ENCODE data around the gene PSTK. TPM values are rescaled to one million over a fixed set of nuclear protein-coding genes. Genes with fewer than 3 reads are reported as not detected.

The PSTK gene
- total and polyA plus RNA-seq, 2 of the 13 experiments (the other 11 are each of a cell fraction or from before 2014, with no cell fraction given) = 8.2 to 9.3 TPM

DNA sequence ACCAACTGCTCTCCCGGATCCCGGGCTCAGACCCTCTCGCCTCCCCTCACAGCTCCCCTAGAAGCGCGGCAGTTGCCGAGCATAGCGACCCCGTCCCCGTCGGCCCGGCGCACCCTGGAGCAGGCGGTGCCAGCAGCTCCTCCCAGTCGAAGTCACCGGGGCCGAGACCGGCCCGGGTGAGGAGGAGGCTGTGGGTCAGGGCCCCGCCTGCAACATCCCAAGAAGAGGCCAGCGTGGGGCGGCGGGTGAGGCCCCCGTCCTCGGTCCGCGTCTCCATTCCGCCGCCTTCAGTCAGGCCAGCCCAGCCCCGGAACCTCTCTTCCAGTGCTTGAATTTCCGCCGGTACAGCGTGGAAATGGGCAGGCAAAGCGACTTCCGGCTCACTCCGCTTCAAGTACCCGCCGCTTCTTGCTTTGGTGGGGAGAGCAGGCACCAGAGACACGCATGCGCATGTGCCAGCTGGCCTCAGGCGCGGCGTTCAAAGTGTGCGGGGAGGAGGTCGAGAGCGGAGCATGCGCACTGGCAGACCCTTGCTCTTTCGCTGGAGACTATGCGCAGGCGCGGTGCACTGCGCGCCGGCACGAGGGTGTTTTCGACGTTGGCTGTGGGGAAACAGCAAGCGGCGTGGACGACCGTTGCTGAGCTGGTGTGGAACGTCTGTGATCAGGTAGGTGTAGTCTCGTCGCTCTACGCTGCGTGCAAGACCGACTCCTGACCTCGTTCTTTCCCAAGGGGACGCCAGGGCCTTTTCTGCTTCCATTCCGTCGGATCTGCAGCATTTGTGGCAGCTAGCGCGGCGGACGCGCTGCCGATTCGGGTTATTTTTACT, 26.1 kb upstream of the PSTK start, which contains the start of gene C10orf88 (continued):
- peak; percentile 91 for TF ChIP-seq TIGD3 (CRISPR knock-in tag; IDR thresholded peaks at IDR 0.05; ENCODE audit: borderline replicate concordance)
- TF ChIP-seq ZBTB1 (CRISPR knock-in tag; IDR thresholded peaks at IDR 0.05; ENCODE audit: borderline replicate concordance) = no peak
- TF ChIP-seq RARA (CRISPR knock-in tag; IDR thresholded peaks at IDR 0.05) = peak; percentile 20
- TF ChIP-seq ZNF644 (CRISPR knock-in tag; IDR thresholded peaks at IDR 0.05; ENCODE audit: low read depth) = no peak
- TF ChIP-seq FOXA3 (CRISPR knock-in tag; IDR thresholded peaks at IDR 0.05) = peak; percentile 78
- no peak for TF ChIP-seq SP1 (IDR thresholded peaks at IDR 0.05)
- peak; percentile 68 for TF ChIP-seq SP1 (CRISPR knock-in tag; IDR thresholded peaks at IDR 0.05)
- TF ChIP-seq ZNF256 (CRISPR knock-in tag; conservative IDR thresholded peaks at IDR 0.05) = peak; percentile 88; the same call in 1 of the 2 replicates
- peak; percentile 95 for TF ChIP-seq ZNF569 (CRISPR knock-in tag; IDR thresholded peaks at IDR 0.05; ENCODE audit: borderline replicate concordance)
- TF ChIP-seq CBX5 (CRISPR knock-in tag; IDR thresholded peaks at IDR 0.05; ENCODE audit: borderline replicate concordance) = peak; percentile 96
- no peak for TF ChIP-seq NCOA5 (CRISPR knock-in tag; IDR thresholded peaks at IDR 0.05)
- peak; percentile 29; the same call in 1 of the 2 replicates for TF ChIP-seq ZHX1 (CRISPR knock-in tag; IDR thresholded peaks at IDR 0.05; ENCODE audit: low read depth)
- peak; percentile 77 for TF ChIP-seq IKZF4 (CRISPR knock-in tag; IDR thresholded peaks at IDR 0.05; ENCODE audit: borderline replicate concordance, low read depth, not compliant biosample characterization)
- peak; percentile 83 for TF ChIP-seq ZNF704 (CRISPR knock-in tag; IDR thresholded peaks at IDR 0.05; ENCODE audit: borderline replicate concordance)
- TF ChIP-seq ZNF234 (CRISPR knock-in tag; conservative IDR thresholded peaks at IDR 0.05) = peak; percentile 91
- TF ChIP-seq, protein P1, sequence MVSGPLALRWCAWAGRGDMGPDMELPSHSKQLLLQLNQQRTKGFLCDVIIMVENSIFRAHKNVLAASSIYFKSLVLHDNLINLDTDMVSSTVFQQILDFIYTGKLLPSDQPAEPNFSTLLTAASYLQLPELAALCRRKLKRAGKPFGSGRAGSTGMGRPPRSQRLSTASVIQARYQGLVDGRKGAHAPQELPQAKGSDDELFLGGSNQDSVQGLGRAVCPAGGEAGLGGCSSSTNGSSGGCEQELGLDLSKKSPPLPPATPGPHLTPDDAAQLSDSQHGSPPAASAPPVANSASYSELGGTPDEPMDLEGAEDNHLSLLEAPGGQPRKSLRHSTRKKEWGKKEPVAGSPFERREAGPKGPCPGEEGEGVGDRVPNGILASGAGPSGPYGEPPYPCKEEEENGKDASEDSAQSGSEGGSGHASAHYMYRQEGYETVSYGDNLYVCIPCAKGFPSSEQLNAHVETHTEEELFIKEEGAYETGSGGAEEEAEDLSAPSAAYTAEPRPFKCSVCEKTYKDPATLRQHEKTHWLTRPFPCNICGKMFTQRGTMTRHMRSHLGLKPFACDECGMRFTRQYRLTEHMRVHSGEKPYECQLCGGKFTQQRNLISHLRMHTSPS (CRISPR knock-in tag; IDR thresholded peaks at IDR 0.05; ENCODE audit: low read depth) = peak; percentile 75
- TF ChIP-seq MTA1 (CRISPR knock-in tag; IDR thresholded peaks at IDR 0.05; ENCODE audit: borderline replicate concordance) = peak; percentile 89
- TF ChIP-seq MTF1 (CRISPR knock-in tag; IDR thresholded peaks at IDR 0.05) = no peak
- no peak for TF ChIP-seq MAFF (IDR thresholded peaks at IDR 0.05; ENCODE audit: low read depth, low read length)
- TF ChIP-seq, protein P2, sequence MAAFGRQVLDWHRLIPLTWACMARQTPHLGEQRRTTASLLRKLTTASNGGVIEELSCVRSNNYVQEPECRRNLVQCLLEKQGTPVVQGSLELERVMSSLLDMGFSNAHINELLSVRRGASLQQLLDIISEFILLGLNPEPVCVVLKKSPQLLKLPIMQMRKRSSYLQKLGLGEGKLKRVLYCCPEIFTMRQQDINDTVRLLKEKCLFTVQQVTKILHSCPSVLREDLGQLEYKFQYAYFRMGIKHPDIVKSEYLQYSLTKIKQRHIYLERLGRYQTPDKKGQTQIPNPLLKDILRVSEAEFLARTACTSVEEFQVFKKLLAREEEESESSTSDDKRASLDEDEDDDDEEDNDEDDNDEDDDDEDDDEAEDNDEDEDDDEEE (CRISPR knock-in tag; IDR thresholded peaks at IDR 0.05) = peak; percentile 98
- peak; percentile 59 for TF ChIP-seq NCOA2 (CRISPR knock-in tag; IDR thresholded peaks at IDR 0.05)
